Activated CD8-positive, alpha-beta memory T cell treated with anti-CD3 and anti-CD28 coated beads for 24 hours (primary cell): ENCODE measurements around the gene PDF.
A peak's percentile ranks its signal among the peaks of the same experiment; 100 is the strongest.

Experiments
- DNase-seq: peaks from one replicate; pipeline ENCODE4 v3.0.0-alpha.2; 2020

PDF gene

DNA sequence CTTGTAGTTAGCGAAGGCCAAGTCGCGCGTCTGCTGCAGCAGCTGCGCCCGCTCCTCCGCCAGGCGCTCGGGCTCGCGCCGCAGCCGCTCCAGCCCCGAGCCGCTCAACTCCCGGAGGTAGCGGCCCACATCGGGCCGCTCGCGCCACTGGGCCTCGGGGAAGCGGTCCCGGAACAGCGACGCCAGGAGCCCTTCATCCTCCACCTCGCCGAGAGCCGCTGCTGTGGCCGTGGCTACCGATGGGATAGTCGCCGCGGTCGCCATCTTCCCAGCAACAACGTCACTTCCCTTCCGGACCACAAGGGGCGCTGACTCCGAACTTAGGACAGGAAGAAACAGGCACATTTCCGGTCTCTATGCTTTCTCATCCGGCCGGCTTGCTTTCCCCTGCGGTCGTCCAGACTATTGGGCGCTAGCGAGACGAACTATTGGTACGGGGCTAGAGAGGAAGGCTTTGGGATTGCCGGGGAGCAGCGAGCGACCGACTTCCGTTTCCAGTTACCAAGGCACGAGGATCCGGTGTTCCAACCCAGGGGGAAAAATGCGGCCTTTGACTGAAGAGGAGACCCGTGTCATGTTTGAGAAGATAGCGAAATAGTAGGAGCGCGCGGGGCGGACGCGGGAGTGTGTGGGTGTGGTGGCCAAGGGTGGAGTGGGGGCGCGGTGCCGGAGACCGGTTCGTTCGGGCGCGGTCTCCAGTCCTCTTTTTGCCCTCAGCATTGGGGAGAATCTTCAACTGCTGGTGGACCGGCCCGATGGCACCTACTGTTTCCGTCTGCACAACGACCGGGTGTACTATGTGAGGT is 9.1 kb upstream of the PDF start, which contains the start of the genes COG8 and NIP7:
COG8 (minus strand) TSS at position 276 of the 806 bp plus-strand sequence; CDS start at position 264, 12 bp downstream.
NIP7 (plus strand) TSS at position 484 of the 806 bp plus-strand sequence; CDS start at position 542, 58 bp downstream.
- peak; percentile 96 for DNase-seq

DNA sequence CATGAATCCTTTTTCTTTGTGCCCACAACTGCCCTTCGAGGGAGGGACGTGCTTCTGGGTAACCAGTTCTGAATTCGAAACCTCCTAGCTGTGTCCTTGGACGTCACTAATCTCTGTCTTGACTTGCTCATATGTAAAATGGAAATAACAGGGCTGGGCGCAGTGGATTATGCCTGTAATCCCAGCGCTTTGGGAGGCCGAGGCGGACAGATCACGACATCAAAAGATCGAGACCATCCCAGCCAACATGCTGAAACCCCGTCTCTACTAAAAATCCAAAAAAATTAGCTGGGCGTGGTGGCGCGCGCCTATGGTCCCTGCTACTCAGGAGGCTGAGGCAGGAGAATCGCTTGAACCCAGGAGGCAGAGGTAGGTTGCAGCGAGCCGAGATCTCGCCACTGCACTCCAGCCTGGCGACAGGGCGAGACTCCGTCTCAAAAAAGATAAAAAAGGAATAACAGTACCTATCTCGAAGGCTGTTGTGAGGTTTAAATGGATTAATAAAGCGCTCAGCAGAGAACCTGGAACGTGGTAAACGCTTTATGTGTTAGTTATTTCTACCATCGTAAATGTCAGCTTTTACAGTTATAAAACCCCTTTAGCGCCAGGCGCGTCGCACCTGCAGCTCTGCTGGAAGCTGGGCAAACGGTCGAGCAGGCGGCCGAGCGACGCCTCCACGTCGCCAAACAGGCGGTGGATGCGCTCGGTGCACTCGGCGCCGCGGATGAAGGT is 8.3 kb upstream of the PDF start:
- no peak for DNase-seq

DNA sequence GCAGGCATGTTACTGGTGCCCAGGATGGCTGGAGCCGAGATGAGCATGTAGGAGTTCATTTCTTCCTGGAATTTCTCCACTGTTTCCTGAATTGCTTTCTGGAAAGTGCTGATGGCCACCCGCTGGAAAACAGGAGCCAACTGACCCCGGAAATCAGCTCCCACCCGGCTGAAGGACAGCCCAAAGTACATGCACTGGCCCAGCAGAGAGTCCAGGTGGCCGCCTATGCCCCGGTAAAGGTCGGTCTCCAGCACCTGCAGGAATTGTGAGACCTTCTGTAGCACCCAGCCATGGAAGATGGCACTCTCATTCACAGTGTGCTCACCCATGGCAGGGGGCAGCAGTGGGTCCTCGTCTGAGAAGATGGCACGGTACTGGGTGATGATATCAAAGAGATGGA is 4.3 kb upstream of the PDF start:
- no peak for DNase-seq

DNA sequence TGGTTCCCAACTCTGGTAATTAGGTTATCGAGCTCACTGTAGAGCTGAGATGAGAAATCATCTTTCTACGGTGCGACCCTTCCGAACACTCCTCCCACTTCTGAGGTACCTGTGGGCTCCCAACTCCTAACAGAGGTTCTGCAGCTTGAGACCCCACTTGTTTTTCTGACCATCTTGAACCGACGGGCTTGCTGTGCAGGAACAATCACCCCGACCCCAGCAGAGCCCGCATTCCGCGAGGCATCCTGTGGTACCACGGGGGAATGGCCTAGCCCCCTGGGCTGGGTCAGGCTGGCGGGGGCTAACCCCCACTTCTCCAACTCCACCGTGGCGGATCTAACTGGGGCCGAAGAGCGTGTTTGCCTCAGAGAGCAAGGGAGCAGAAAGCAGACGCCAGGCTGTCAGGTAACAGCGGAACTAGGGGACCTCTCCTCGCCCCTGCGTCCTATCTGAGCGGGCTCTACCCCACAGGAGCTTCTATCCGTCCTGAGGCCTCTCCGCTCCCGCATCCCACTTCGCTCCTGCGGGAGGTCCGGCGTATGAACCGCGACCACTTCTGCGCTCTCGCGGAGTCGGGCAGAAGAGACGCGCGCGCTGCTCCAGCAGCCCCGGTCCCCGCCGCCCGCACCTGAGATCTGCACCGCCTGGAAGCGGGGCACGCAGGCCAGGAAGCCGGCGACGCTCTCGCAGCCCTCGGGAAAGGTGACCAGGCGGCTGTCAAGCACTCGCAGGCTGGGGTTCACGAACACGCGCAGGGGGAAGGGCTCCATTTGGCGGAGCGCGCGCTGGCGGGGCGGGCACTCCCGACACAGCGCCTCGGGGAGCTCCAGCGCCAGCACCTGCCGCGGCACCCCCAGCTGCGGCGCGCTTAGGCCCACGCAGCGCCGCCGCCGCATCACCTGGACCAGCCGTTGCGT is 761 bp downstream of the PDF start:
- no peak for DNase-seq

DNA sequence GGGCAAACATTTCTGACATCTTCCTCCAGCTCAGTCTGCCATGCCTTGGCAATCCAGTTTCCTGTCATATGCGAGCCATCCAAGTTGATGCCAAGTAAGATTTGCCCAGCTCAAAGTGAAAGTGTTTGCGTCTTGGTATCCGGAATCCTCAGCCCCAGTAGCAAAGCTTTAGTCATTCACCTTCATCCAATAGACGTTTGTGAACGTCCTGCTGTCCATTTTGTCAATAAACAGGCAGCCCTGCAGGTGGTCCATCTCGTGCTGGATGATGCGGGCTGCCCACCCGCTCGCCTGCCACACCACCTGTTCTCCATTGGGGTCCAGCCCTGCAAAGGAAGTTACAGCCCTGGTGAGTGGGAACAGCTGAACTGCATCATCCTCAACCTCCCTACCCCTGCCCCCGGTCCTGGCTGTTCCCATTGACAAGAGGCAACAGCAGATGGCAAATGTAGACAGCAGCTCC is 1.5 kb downstream of the PDF start:
- peak; percentile 62 for DNase-seq

DNA sequence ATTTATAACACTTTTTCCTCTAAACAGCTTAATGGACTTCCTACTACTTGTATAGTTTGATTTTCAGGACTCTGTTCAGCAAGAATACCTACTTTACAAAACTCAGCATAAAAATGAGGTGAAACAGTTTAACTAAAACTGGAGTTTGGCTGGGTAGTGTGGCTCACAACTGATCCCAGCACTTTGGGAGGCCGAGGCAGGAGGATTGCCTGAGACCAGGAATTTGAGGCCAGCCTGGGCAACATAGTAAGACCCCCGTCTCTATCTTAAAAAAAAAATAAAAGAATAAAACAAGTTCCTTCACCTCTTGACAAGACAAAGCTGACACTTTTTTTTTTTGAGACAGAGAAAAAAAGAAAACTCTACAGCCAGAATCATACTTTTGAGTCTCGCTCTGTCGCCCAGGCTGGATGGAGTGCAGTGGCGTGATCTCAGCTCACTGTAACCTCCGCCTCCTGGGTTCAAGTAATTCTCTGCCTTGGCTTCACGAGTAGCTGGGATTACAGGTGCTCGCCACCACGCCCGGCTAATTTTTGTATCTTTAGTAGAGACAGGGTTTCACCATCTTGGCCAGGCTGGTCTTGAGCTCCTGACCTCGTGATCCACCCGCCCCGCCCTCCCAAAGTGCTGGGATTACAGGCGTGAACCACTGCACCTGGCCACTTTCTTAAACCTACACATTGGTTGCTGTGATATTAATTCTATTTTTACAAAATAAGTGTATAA is 2.6 kb downstream of the PDF start:
- DNase-seq = peak; percentile 45

DNA sequence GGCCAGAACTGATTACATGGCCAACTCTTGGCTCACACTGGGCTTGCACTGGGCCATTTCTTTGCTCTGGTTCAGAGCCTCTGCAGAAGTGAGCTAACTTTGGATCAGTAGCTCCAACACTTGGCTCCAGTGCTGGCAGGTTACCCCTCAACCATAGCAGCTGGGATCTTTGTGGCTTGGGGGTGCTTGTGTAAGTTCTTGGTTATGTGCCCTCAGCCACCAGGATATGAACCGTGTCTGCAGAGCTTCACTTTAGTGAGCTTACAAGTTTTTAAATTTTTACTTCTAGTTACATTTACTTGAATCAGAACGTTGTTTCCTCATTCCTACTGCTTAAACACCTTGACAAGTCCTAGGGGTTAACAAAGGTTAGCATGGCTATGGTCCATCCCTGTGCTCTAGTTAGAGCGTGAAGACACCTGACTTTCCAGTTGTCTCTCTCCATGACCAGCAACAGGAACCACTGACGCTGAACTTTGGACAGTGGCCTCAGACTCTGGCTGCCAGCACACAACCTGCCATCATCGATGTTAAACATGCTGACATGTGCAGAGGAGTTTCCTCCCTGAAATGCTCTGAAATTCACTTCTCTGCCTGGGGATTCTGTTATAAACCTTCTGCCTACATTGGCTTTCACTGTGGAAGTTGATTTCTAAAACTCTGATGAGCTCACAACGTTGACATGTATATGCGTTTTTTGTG is 4.1 kb downstream of the PDF start:
- DNase-seq = no peak

DNA sequence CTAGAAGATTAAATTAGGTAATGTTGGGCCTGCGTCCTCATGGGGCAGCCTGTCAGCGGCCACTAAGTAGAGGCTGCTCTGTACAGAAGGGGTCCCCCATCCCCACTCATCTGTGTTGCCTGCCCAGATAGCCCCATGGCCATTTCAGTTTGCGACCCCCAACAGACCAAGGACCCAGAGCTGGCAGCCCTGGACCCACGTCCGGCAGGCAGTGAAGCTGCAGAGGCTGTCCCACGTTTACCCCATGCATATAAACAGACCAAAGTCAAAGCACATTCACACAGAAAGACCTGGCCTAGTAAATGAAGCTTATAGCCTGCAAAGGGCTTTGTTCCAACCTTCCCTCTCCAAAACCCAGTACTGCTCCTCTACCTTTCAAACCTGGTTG is 4.6 kb downstream of the PDF start:
- DNase-seq = no peak

DNA sequence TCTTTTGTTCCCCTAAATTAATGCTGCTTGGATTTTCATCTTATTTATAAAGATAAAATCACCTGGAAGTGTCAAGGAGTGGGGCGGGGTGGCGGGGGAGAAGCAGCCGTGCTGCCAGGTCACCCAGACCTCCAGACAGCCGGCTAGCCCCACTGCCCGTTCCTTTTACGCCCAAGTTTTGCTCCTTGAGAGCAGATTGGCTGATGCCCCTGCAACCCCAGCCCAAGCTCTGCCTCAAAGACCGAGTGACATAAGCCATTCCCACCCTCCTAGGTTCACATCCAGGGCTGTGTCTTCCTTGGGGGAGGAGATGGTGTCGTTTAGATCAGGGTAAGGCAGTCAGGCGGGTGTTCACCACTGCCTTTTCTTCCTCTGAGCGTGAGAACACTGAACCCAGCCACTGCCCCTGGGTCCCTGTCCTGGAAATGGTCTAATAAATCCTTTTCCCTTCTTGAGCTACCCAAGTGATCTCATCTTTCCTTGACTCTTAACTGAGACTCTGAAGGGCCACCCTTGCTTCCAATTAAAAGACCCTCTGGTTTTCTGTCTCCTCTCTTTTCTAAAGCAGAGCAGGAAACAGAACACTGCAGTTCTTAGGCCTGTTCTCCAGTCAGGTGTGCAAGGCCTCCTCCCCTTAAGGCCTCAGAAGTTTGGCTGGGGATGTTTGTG is 5.7 kb downstream of the PDF start:
- no peak for DNase-seq

DNA sequence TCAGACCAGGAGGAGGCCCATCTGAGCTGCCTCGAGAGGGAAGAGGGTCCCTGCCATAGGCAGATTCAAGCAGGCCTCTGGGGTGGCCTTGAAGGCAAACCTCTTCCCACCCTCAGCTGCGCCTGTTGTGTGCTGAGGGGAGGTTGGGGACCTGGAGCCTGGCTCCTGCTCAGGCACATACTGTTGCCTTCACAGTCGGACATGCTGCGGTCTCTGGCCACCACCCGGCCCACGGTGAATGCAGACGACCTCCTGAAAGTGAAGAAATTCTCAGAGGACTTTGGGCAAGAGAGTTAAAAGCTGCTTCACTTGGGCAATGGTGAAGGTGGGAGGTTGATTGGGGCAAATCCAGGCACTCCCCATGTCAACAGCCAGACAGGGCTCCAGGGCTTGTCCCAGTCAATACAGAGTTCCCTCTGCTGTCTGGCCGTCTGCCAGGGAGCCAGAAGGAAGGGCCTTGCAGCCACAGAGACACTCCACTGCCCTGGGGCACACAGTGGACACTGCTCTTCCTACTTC is 6.3 kb downstream of the PDF start:
- no peak for DNase-seq

DNA sequence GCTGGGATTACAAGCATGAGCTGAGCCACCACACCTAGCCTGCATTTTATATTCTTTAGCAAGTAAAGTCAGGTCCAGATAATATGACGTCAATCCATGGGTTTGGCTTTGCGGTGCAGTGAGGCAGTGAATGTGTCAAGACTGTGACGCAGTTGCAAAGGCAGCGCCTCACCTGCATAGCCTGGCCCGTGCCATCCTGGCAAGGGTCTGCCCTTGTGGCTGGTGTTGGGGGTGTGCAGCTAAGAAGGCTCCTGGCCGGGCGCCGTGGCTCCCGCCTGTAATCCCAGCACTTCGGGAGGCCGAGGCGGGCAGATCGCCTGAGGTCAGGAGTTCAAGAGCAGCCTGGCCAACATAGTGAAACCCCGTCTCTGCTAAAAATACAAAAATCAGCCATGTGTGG is 7.0 kb downstream of the PDF start:
- no peak for DNase-seq

DNA sequence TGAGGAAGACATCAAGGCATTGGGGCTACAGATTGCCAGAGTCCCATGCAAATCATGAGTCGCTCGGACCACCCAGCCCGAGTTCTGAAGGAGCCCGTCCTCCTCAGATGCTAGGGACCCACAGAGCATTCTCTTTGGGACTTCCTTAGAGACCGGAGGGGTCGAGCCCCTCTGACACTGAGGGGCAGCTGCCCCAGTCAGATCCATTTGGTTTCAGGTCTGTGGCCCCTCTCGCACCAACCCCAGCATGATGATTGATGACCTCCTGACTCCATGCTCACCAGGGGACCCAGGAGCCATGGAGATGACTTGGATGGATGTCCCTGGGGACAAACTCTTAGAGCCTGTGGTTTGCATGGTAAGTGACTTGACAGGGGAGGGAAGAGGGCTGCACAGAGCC is 8.0 kb downstream of the PDF start:
- DNase-seq = no peak

DNA sequence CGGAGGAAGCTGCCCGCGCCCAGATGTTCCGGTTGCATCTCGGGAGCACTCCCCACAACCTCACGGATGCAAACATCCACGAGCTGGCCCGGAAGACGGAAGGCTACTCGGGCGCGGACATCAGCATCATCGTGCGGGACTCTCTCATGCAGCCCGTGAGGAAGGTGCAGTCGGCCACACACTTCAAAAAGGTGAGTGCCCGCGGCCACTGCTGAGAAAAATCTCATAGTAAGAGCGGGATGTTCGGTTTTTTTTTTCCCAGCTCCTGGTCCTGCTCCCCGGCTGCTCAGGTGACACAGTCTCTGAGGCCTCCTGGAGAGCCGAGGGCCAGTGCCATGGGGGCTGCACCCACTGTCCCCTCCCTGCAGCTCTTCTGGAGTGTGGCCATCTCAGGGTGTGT is 9.3 kb downstream of the PDF start:
- no peak for DNase-seq

DNA sequence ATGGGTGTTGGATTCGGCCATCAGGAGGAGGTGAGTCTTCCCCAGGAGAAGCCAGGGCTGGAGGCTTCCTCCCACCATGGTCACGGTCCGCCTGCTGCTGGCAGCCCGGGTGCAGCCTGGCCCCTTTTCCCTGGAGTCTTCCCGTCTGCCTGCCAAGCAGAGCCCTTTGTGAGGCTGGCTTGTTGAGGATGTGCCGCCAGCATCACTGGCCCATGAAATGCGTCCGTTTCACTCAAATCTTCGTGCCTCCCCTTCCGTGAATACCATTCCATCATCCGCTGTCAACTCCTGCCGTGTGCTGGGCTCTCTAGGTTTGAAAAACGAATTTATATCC is 9.7 kb downstream of the PDF start:
- no peak for DNase-seq

DNA sequence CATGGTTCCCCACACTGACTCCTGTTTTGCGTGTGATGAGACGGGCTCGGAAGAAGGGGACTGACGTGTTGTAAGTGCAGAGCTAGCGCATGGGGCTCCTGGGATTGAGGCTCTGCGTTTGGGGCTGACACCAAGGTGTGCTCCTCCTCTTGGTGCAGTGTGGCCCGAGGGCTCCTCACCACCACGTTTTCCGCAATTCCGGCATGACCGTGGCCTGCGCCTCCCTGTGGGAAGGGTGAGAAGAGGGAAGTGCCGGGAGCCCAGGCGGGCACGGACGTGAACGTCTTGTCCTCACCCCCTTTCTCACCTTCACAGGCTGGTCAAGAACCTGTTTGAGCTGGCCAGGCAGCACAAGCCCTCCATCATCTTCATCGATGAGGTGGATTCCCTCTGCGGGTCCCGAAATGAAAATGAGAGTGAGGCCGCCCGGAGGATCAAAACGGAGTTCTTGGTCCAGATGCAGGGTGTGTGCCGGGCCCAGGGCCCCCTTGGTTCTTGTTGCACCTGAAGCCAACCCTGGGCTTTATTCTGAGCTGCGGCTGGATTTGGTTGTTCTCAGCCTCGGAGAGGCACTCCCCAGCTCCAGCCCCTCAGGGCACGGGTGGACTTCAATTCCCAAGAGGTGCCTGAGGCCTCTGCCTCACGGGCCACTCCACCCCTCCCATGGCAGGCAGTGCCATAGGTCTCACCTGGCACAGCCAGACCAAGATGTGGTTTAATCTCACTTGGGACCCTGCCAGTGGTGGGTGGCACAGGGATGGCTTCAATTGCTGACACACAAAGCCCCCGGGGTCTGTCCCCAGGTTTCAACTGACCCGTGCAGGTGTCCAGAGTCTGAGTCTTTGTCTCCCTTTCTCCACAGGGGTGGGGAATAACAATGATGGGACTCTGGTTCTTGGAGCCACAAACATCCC is 10.3 kb downstream of the PDF start:
- no peak for DNase-seq

DNA sequence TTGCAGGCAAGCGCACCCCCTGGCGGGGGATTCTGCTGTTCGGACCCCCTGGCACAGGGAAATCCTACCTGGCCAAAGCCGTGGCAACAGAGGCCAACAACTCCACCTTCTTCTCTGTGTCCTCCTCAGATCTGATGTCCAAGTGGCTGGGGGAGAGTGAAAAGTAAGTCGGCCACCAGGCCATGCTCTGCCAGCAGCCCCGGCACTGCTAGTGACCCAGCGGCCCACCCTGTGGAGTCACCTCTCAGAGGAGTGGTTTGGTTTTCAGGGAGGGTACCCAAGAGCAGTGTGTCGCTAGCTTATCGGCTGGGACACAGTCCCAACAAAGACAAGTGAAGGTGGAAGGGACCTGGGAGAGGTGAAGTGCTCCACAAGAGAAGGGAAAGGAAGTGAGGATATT is 11.0 kb downstream of the PDF start:
- no peak for DNase-seq

DNA sequence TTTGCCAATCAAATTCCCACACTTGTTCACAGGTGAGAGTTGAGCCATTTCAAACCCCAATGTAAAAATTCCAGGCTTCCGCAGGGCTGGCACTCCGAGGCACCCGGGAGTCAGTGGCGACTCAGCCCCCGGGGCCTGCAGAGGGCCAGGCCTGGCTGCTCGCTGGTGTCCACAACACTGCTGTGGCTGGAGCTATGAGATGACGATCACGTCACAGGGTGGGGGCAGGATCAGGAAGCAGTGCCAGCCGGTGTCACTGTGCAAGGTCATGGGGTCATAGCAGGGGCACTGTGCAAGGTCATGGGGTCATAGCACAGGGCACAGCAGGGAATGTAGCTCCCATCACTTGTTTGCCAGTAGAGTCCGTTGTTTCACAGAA is 11.5 kb downstream of the PDF start:
- peak; percentile 54 for DNase-seq

DNA sequence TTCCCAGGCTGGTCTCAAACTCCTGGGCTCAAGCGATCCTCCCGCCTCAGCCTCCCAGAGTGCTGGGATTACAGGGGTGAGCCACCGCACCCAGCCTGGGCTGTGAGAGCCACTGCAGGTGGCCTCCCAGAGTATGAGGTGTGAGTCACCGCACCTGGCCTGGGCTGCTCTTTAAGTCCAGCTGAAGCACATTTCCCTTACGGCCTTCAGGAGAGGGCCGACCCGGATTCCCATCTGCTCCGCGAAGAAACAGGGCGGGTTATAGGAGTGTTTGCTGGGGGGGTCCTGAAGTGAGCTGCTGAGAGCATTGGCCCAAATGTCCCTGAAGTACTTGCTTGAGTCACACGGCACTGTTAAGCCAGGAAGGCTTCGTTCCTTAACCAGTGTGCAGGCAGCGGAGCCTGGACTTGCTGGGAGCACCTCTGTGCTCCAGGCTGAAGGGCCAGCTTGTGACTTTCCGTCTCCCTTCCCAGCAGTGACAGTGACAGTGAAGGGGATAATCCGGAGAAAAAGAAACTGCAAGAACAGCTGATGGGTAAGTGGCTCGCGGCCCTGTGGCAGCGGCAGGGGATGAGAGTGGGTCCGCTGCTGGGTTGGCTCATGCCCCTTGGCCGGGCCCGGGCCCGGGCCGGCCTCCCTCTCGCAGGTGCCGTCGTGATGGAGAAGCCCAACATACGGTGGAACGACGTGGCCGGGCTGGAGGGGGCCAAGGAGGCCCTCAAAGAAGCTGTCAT is 12.0 kb downstream of the PDF start:
- peak; percentile 47 for DNase-seq

DNA sequence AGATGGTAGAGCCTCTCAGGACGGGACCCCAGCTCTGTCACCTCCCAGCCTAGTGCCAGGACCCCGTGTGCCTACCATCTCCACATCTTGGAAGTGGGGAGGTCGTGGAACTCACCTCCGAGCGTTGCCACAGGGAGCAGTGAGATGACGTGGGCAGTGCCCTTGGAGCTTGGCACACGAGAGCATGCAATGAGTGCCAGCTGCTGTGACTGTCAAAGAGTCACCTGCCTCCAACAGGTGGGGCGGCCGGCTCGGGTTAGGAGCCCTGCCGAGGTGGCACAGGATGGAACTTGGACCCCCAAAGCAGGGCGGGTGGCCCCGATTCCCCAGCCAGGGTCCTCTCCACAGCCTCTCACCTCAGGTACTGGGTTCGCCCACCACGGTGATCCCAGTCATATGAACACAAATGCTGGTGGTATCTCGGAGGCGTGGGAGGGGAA is 13.8 kb downstream of the PDF start:
- DNase-seq = no peak
